Liver (tissue), 9 donors: ENCODE results near the gene RAPGEF4. TPM values are rescaled to one million over a fixed set of nuclear protein-coding genes. Genes with fewer than 3 reads are reported as not detected.

Experiments
- DNase-seq: peaks from one replicate; pipeline ENCODE4 v3.0.0-alpha.2; 2017; ENCODE audit warnings: low spot score
- H3K27ac ChIP-seq, 2 donors: one replicate each; pipeline ENCODE4 v1.7.0; 2013; ENCODE audit warnings: inconsistent platforms in 2 of 2, low read length in 2 of 2, control low read depth in 1 of 2, low read depth in 1 of 2, mild to moderate bottlenecking in 1 of 2
- H3K27me3 ChIP-seq, 4 donors: one replicate each; pipeline versions ENCODE4 v1.6.1 to v1.7.0; 2013; ENCODE audit warnings: low read length in 3 of 4, inconsistent platforms in 1 of 4, mild to moderate bottlenecking in 1 of 4, moderate library complexity in 1 of 4; ENCODE audit not compliant: control insufficient read depth in 4 of 4, insufficient read depth in 4 of 4
- H3K36me3 ChIP-seq, 4 donors: one replicate each; pipeline versions ENCODE4 v1.6.1 to v1.7.0; 2013; ENCODE audit warnings: low read length in 3 of 4, mild to moderate bottlenecking in 3 of 4, low read depth in 1 of 4, moderate library complexity in 1 of 4; ENCODE audit not compliant: control insufficient read depth in 4 of 4, insufficient read depth in 3 of 4
- H3K4me1 ChIP-seq, 4 donors: one replicate each; pipeline versions ENCODE4 v1.6.1 to v1.7.0; 2013; ENCODE audit warnings: low read length in 3 of 4, mild to moderate bottlenecking in 3 of 4, moderate library complexity in 1 of 4; ENCODE audit not compliant: control insufficient read depth in 4 of 4, insufficient read depth in 4 of 4
- H3K4me3 ChIP-seq, 3 donors: one replicate each; pipeline versions ENCODE4 v1.6.1 to v1.7.0; 2013; ENCODE audit warnings: low read length in 3 of 3, control low read depth in 1 of 3, low read depth in 1 of 3, mild to moderate bottlenecking in 1 of 3
- H3K9ac ChIP-seq, 2 donors: one replicate each; pipeline ENCODE4 v1.7.0; 2013; ENCODE audit warnings: low read length in 2 of 2, mild to moderate bottlenecking in 2 of 2, moderate library complexity in 2 of 2, control low read depth in 1 of 2, low read depth in 1 of 2
- H3K9me3 ChIP-seq, 4 donors: one replicate each; pipeline versions ENCODE4 v1.6.1 to v1.7.0; 2013; ENCODE audit warnings: low read length in 3 of 4; ENCODE audit not compliant: control insufficient read depth in 4 of 4
- EGR1 ChIP-seq, 2 donors: IDR thresholded peaks; 2 replicates each; pipeline ENCODE4 v1.6.1; 2016 to 2018; ENCODE audit warnings: antibody characterized with exemption in 2 of 2, low read depth in 2 of 2
- FOXA1 ChIP-seq: IDR thresholded peaks from 2 replicates; pipeline ENCODE4 v1.6.1; 2016; ENCODE audit warnings: antibody characterized with exemption
- FOXA2 ChIP-seq: IDR thresholded peaks from 2 replicates; pipeline ENCODE4 v1.6.1; 2016; ENCODE audit warnings: antibody characterized with exemption
- GABPA ChIP-seq, 2 donors: IDR thresholded peaks in 1 of 2; conservative IDR thresholded peaks in 1 of 2; 2 replicates each; pipeline ENCODE4 v1.6.1; 2016; ENCODE audit warnings: antibody characterized with exemption in 2 of 2, mild to moderate bottlenecking in 1 of 2, moderate library complexity in 1 of 2
- HNF4A ChIP-seq, 2 donors: conservative IDR thresholded peaks; 2 replicates each; pipeline ENCODE4 v1.6.1; 2016; ENCODE audit warnings: antibody characterized with exemption in 2 of 2, mild to moderate bottlenecking in 2 of 2
- HNF4G ChIP-seq: IDR thresholded peaks from 2 replicates; pipeline ENCODE4 v1.6.1; 2016; ENCODE audit warnings: antibody characterized with exemption
- JUND ChIP-seq, 2 donors: IDR thresholded peaks; 2 replicates each; pipeline ENCODE4 v1.6.1; 2016; ENCODE audit warnings: antibody characterized with exemption in 2 of 2
- NR2F2 ChIP-seq: IDR thresholded peaks from 2 replicates; pipeline ENCODE4 v1.6.1; 2016; ENCODE audit warnings: antibody characterized with exemption
- RAD21 ChIP-seq, 2 donors: IDR thresholded peaks; 2 replicates each; pipeline ENCODE4 v1.6.1; 2016; ENCODE audit warnings: antibody characterized with exemption in 2 of 2, mild to moderate bottlenecking in 2 of 2
- RXRA ChIP-seq, 2 donors: IDR thresholded peaks; 2 replicates each; pipeline ENCODE4 v1.6.1; 2017 to 2018; ENCODE audit warnings: antibody characterized with exemption in 2 of 2, mild to moderate bottlenecking in 1 of 2
- SP1 ChIP-seq: IDR thresholded peaks from 2 replicates; pipeline ENCODE4 v1.6.1; 2018; ENCODE audit warnings: antibody characterized with exemption, mild to moderate bottlenecking
- TAF1 ChIP-seq: conservative IDR thresholded peaks from 2 replicates; pipeline ENCODE4 v1.6.1; 2016; ENCODE audit warnings: antibody characterized with exemption, mild to moderate bottlenecking
- YY1 ChIP-seq: IDR thresholded peaks from 2 replicates; pipeline ENCODE4 v1.6.1; 2016; ENCODE audit warnings: antibody characterized with exemption, mild to moderate bottlenecking
- WGBS: extraction: QIAGEN DNeasy Blood & Tissue Kit; methylation state at CpG from one replicate; pipeline ENCODE4 v1.1.7; 2013; 5-methylcytosine and 5-hydroxymethylcytosine counted together
- polyA plus RNA-seq, 2 donors: library from polyadenylated mRNA; stranded (reverse) in 1 of 2; unstranded in 1 of 2; fragments of 200-250 nt in 1 of 2; fragments of >200 nt in 1 of 2; fragmentation: Nextera tagmentation in 1 of 2; extraction: Ambion mirVana in 1 of 2; gene quantifications; one replicate each; pipeline versions ENCODE4 v1.2.1 to v1.2.3, GENCODE V29; 2013 to 2015
- total RNA-seq, 2 donors: library from RNA; depleted of rRNA; stranded (reverse); fragments of >200 nt; gene quantifications; one replicate each; pipeline ENCODE4 v1.2.3, GENCODE V29; 2014
- TF ChIP-seq, protein P1 (sequence below): IDR thresholded peaks from 2 replicates; pipeline ENCODE4 v1.6.1; 2016; ENCODE audit warnings: antibody characterized with exemption
- TF ChIP-seq, protein P2 (sequence below): IDR thresholded peaks from 2 replicates; pipeline ENCODE4 v1.6.1; 2016; ENCODE audit warnings: antibody characterized with exemption
- TF ChIP-seq, protein P3 (sequence below): IDR thresholded peaks from 2 replicates; pipeline ENCODE4 v1.6.1; 2016; ENCODE audit warnings: antibody characterized with exemption
- TF ChIP-seq, protein P4 (sequence below): IDR thresholded peaks from 2 replicates; pipeline ENCODE4 v1.6.1; 2016; ENCODE audit warnings: antibody characterized with exemption, mild to moderate bottlenecking
- TF ChIP-seq, protein P5 (sequence below): fragments of 150-350 bp; IDR thresholded peaks from 2 replicates; pipeline ENCODE4 v1.5.1; 2017; ENCODE audit warnings: improper control_type of control experiment, low read depth, low read length; ENCODE audit not compliant: missing input control
- donor health status: healthy.
- donor health status: healthy.
- donor health status: healthy.
- donor health status: healthy.
- donor health status: healthy.

The RAPGEF4 gene
- total and polyA plus RNA-seq, 4 donors = 1.5 to 18.2 (median 8.3) TPM

DNA sequence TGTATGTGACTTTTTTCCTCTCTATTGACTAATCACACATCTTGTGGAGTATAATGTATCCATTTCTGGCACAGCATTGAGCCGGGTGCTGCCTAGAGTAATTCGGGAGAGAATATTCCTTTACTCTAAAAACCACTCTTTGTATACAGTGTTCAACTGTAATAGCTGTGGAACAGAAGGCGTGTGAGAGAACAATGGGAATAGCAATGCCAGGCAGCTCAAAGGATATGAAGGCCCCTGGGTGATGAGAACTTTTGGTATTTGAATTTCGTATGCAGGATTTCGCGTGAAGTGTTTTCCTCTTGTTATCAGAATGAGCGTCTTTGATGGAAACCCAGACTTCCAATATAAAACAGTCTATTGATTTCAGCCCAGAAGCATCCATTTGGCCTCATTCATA is 255.4 kb downstream of the RAPGEF4 start:
- WGBS = 95% methylated on average over 7 of the region's 7 CpGs
- no peak for DNase-seq
- peaks cover 0 to 18% (median 13%) of the 10 kb centered on the region in 4 donors for H3K36me3 ChIP-seq
- peaks cover 0 to 6% (median 3%) of the 10 kb centered on the region in 4 donors for H3K4me1 ChIP-seq
- no peak overlapping the region for H3K9ac ChIP-seq
- H3K9me3 ChIP-seq = no peaks in the 10 kb centered on the region
- no peak overlapping the region for H3K4me3 ChIP-seq
- no peaks in the 10 kb centered on the region for H3K27me3 ChIP-seq
- TF ChIP-seq RXRA (IDR thresholded peaks at IDR 0.05) (no peak), FOXA1 (no peak), FOXA2 (no peak), NR2F2 (no peak), HNF4A (conservative IDR thresholded peaks at IDR 0.05) (no peak), HNF4G (no peak), GABPA (IDR thresholded peaks at IDR 0.05 in 1 of 2, conservative IDR thresholded peaks at IDR 0.05 in 1 of 2) (no peak), YY1 (no peak), EGR1 (IDR thresholded peaks at IDR 0.05; ENCODE audit: low read depth in 2 of 2) (no peak), RAD21 (IDR thresholded peaks at IDR 0.05) (no peak), TAF1 (no peak)
- TF ChIP-seq, protein P1, sequence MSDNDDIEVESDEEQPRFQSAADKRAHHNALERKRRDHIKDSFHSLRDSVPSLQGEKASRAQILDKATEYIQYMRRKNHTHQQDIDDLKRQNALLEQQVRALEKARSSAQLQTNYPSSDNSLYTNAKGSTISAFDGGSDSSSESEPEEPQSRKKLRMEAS = no peak
- TF ChIP-seq, protein P2, sequence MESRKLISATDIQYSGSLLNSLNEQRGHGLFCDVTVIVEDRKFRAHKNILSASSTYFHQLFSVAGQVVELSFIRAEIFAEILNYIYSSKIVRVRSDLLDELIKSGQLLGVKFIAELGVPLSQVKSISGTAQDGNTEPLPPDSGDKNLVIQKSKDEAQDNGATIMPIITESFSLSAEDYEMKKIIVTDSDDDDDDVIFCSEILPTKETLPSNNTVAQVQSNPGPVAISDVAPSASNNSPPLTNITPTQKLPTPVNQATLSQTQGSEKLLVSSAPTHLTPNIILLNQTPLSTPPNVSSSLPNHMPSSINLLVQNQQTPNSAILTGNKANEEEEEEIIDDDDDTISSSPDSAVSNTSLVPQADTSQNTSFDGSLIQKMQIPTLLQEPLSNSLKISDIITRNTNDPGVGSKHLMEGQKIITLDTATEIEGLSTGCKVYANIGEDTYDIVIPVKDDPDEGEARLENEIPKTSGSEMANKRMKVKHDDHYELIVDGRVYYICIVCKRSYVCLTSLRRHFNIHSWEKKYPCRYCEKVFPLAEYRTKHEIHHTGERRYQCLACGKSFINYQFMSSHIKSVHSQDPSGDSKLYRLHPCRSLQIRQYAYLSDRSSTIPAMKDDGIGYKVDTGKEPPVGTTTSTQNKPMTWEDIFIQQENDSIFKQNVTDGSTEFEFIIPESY = no peak
- TF ChIP-seq, protein P3, sequence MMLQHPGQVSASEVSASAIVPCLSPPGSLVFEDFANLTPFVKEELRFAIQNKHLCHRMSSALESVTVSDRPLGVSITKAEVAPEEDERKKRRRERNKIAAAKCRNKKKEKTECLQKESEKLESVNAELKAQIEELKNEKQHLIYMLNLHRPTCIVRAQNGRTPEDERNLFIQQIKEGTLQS = no peak
- TF ChIP-seq, protein P4, sequence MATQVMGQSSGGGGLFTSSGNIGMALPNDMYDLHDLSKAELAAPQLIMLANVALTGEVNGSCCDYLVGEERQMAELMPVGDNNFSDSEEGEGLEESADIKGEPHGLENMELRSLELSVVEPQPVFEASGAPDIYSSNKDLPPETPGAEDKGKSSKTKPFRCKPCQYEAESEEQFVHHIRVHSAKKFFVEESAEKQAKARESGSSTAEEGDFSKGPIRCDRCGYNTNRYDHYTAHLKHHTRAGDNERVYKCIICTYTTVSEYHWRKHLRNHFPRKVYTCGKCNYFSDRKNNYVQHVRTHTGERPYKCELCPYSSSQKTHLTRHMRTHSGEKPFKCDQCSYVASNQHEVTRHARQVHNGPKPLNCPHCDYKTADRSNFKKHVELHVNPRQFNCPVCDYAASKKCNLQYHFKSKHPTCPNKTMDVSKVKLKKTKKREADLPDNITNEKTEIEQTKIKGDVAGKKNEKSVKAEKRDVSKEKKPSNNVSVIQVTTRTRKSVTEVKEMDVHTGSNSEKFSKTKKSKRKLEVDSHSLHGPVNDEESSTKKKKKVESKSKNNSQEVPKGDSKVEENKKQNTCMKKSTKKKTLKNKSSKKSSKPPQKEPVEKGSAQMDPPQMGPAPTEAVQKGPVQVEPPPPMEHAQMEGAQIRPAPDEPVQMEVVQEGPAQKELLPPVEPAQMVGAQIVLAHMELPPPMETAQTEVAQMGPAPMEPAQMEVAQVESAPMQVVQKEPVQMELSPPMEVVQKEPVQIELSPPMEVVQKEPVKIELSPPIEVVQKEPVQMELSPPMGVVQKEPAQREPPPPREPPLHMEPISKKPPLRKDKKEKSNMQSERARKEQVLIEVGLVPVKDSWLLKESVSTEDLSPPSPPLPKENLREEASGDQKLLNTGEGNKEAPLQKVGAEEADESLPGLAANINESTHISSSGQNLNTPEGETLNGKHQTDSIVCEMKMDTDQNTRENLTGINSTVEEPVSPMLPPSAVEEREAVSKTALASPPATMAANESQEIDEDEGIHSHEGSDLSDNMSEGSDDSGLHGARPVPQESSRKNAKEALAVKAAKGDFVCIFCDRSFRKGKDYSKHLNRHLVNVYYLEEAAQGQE = no peak
- TF ChIP-seq, protein P5, sequence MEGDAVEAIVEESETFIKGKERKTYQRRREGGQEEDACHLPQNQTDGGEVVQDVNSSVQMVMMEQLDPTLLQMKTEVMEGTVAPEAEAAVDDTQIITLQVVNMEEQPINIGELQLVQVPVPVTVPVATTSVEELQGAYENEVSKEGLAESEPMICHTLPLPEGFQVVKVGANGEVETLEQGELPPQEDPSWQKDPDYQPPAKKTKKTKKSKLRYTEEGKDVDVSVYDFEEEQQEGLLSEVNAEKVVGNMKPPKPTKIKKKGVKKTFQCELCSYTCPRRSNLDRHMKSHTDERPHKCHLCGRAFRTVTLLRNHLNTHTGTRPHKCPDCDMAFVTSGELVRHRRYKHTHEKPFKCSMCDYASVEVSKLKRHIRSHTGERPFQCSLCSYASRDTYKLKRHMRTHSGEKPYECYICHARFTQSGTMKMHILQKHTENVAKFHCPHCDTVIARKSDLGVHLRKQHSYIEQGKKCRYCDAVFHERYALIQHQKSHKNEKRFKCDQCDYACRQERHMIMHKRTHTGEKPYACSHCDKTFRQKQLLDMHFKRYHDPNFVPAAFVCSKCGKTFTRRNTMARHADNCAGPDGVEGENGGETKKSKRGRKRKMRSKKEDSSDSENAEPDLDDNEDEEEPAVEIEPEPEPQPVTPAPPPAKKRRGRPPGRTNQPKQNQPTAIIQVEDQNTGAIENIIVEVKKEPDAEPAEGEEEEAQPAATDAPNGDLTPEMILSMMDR = no peak
- no peak overlapping the region for H3K27ac ChIP-seq

DNA sequence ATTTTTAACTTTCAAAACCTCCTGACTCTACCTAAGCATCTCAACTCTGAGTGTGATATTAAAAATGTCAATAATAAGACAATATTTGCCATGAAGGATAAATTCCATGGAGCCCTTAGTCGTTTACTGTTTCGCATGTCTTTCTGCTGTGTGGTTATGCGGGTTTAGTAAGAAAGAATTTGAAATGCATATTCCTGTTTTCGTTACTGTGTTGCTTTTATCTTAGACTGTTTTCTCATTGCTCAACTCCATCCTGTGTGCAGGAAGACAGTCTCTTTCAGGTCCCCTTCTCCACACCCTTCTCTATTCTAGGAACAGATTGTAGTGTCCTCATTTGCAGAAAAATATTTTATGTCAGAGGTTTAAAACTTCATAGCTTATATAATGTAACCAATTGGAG is 257.5 kb downstream of the RAPGEF4 start:
- Histone ChIP-seq H3K9ac (no peak overlapping the region), H3K4me1 (peaks cover 0 to 4% (median 0%) of the 10 kb centered on the region in 4 donors), H3K4me3 (no peak overlapping the region), H3K27me3 (no peaks in the 10 kb centered on the region), H3K36me3 (peaks cover 2 to 22% (median 18%) of the 10 kb centered on the region in 4 donors), H3K9me3 (no peaks in the 10 kb centered on the region), H3K27ac (no peak overlapping the region)
- 90% methylated on average over 4 of the region's 4 CpGs for WGBS
- DNase-seq = no peak
- TF ChIP-seq, protein P1 = no peak
- no peak for TF ChIP-seq RXRA (IDR thresholded peaks at IDR 0.05)
- no peak for TF ChIP-seq FOXA2
- no peak for TF ChIP-seq EGR1 (IDR thresholded peaks at IDR 0.05; ENCODE audit: low read depth in 2 of 2)
- no peak for TF ChIP-seq GABPA (IDR thresholded peaks at IDR 0.05 in 1 of 2, conservative IDR thresholded peaks at IDR 0.05 in 1 of 2)
- no peak for TF ChIP-seq NR2F2
- TF ChIP-seq HNF4A (conservative IDR thresholded peaks at IDR 0.05) = no peak
- TF ChIP-seq FOXA1 = no peak
- TF ChIP-seq, protein P4 = no peak
- TF ChIP-seq JUND (IDR thresholded peaks at IDR 0.05) = no peak
- no peak for TF ChIP-seq TAF1
- TF ChIP-seq SP1 = no peak
- TF ChIP-seq HNF4G = no peak
- TF ChIP-seq, protein P3 = no peak
